Measurements from ENCODE around the gene DVL1.

Gene DVL1

GRCh38 chr1:1356166-1356795 is 7.1 kb upstream of the DVL1 start:
- no peak for TF ChIP-seq CTCF (IDR thresholded peaks at IDR 0.05; ENCODE audit: unreplicated experiment in 3 of 3)
- H3K36me3 Mint-ChIP-seq (ENCODE audit: low read depth), result peaks cover 8% of the 10 kb centered on the region
- peak overlapping the region in 1 of 3 experiments; percentile 100 for H3K27ac Mint-ChIP-seq
- no peaks in the 10 kb centered on the region for H3K9me3 Mint-ChIP-seq
- peaks cover 30% of the 10 kb centered on the region for H3K4me1 Mint-ChIP-seq
- peak overlapping the region; percentile 93 to 94 (median 94) for H3K4me3 Mint-ChIP-seq
- H3K27me3 Mint-ChIP-seq (ENCODE audit: low read depth), result peaks cover 11% of the 10 kb centered on the region

GRCh38 chr1:1355416-1355815 is 6.2 kb upstream of the DVL1 start:
- Mint-ChIP-seq H3K9me3 (no peaks in the 10 kb centered on the region), H3K4me1 (peaks cover 22% of the 10 kb centered on the region), H3K36me3 (ENCODE audit: low read depth) (peaks cover 8% of the 10 kb centered on the region), H3K27ac (no peak overlapping the region), H3K27me3 (ENCODE audit: low read depth) (peaks cover 11% of the 10 kb centered on the region), H3K4me3 (no peak overlapping the region)
- TF ChIP-seq CTCF (IDR thresholded peaks at IDR 0.05; ENCODE audit: unreplicated experiment in 3 of 3), result no peak

- Mint-ChIP-seq H3K4me1 (peaks cover 17% of the 10 kb centered on the region), H3K27me3 (ENCODE audit: low read depth) (peaks cover 11% of the 10 kb centered on the region), H3K27ac (peak overlapping the region in 2 of 3 experiments; percentile 60 to 77), H3K4me3 (peak overlapping the region; percentile 64 to 77 (median 69)), H3K36me3 (ENCODE audit: low read depth) (peaks cover 8% of the 10 kb centered on the region), H3K9me3 (no peaks in the 10 kb centered on the region)
- TF ChIP-seq CTCF (IDR thresholded peaks at IDR 0.05; ENCODE audit: unreplicated experiment in 3 of 3), result no peak
Observed at GRCh38 chr1:1354271-1355247, 5.3 kb upstream of the DVL1 start.

DNA sequence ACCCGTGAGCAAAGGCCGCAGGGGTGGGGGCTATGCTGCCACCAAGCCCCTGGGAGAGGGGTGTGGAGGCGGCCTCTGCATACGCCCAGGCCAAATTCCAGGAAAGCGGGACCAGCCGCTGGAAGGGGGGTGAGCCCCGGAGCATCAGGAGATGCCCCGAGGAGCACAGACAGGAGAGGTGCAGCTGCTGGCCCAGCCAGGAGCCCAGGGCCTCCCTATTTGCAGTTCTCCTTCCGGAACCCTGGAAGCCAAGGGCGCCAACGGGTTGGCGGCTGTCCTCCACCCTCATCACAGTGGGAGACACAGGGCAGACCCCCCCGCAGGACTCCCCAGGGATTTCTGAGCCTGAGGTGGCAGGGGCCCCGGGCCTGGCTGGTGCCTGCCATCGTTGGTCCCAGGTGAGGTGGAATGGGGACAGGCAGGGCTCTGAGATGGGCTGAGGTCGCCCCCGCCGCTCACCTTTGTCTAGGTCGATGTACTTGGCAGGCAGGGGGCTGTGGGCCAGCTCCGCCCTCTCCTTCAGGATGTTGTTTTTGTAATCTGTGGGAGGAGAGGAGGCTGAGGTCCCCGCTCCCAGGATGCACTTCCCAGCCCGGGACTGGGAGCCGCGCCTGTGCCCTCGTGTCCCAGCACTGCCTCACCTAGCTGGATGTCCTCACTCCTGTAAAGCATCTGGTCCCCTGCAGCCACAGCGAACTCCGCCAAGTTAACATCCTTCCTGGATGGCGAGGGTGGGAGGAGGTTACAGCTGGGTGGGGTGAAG is 4.4 kb upstream of the DVL1 start:
- Mint-ChIP-seq H3K9me3 (no peaks in the 10 kb centered on the region), H3K36me3 (ENCODE audit: low read depth) (peaks cover 8% of the 10 kb centered on the region), H3K27ac (no peak overlapping the region), H3K4me1 (peaks cover 11% of the 10 kb centered on the region), H3K4me3 (peak overlapping the region; percentile 34 to 80 (median 47)), H3K27me3 (ENCODE audit: low read depth) (peaks cover 11% of the 10 kb centered on the region)
- TF ChIP-seq CTCF (IDR thresholded peaks at IDR 0.05; ENCODE audit: unreplicated experiment in 3 of 3), result no peak

- Mint-ChIP-seq H3K27ac (peak overlapping the region; percentile 83 to 91 (median 91)), H3K27me3 (ENCODE audit: low read depth) (peaks cover 11% of the 10 kb centered on the region), H3K4me1 (peaks cover 11% of the 10 kb centered on the region), H3K4me3 (peak overlapping the region; percentile 80 to 88 (median 82)), H3K9me3 (no peaks in the 10 kb centered on the region), H3K36me3 (ENCODE audit: low read depth) (peaks cover 8% of the 10 kb centered on the region)
- TF ChIP-seq CTCF (IDR thresholded peaks at IDR 0.05; ENCODE audit: unreplicated experiment in 3 of 3), result no peak
Observed at GRCh38 chr1:1352786-1353388, 3.7 kb upstream of the DVL1 start.

All from nephron (organoid).